ENCODE results near the gene QKI.

DNA sequence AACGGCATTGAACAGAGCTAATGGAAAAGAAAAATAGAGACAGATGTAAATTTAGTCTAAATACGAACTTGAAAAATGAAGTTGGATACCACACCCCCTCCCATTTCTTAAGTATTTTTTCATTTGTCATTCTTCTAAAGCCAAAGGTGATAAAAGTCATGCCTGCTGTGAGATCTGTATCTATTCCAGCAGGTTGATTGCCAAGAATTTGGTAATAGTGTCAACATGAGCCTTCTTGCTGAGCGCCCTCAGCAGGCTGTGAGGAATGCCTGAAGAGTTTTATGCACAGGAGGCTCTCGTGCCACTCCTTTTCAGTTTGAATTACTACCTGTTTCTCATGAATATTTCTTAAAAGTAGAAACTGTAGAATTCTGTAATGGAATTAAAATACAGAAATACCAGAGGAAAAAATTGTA is 165.4 kb downstream of the QKI start:
- TF ChIP-seq, protein P1, sequence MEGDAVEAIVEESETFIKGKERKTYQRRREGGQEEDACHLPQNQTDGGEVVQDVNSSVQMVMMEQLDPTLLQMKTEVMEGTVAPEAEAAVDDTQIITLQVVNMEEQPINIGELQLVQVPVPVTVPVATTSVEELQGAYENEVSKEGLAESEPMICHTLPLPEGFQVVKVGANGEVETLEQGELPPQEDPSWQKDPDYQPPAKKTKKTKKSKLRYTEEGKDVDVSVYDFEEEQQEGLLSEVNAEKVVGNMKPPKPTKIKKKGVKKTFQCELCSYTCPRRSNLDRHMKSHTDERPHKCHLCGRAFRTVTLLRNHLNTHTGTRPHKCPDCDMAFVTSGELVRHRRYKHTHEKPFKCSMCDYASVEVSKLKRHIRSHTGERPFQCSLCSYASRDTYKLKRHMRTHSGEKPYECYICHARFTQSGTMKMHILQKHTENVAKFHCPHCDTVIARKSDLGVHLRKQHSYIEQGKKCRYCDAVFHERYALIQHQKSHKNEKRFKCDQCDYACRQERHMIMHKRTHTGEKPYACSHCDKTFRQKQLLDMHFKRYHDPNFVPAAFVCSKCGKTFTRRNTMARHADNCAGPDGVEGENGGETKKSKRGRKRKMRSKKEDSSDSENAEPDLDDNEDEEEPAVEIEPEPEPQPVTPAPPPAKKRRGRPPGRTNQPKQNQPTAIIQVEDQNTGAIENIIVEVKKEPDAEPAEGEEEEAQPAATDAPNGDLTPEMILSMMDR (IDR thresholded peaks at IDR 0.05) = no peak
- no peak for TF ChIP-seq POLR2A (IDR thresholded peaks at IDR 0.05)

Data from breast epithelium (tissue), 3 donors.